DMS153 treated with DMSO at 0.1 percent for 48 hours (cell line): ENCODE measurements around the gene NCDN.

Source experiments
- DNase-seq: peaks from one replicate; lab custom pipeline; 2025; ENCODE audit not compliant: unreplicated experiment; lab: John Stamatoyannopoulos, UW

Gene NCDN

GRCh38 chr1:35589516-35590427, 32.2 kb downstream of the NCDN start:
- no peak for DNase-seq

GRCh38 chr1:35590476-35591040, 33.0 kb downstream of the NCDN start:
- no peak for DNase-seq

- DNase-seq, result no peak
Observed at GRCh38 chr1:35591211-35591610, 33.6 kb downstream of the NCDN start.

GRCh38 chr1:35592991-35593769, 35.6 kb downstream of the NCDN start:
- no peak for DNase-seq

- DNase-seq, result no peak
Observed at GRCh38 chr1:35594005-35594760, 36.6 kb downstream of the NCDN start.

GRCh38 chr1:35595684-35596083, 38.1 kb downstream of the NCDN start:
- DNase-seq, result no peak

GRCh38 chr1:35597870-35598269, 40.3 kb downstream of the NCDN start:
- DNase-seq, result no peak

GRCh38 chr1:35598895-35599294, 41.3 kb downstream of the NCDN start:
- no peak for DNase-seq

GRCh38 chr1:35599411-35599810, 41.8 kb downstream of the NCDN start:
- no peak for DNase-seq

GRCh38 chr1:35600593-35600992, 43.0 kb downstream of the NCDN start:
- no peak for DNase-seq

GRCh38 chr1:35603468-35603867, 45.9 kb downstream of the NCDN start:
- DNase-seq, result no peak

- DNase-seq, result no peak
Observed at GRCh38 chr1:35603941-35604340, 46.3 kb downstream of the NCDN start.

GRCh38 chr1:35605071-35605866, 47.7 kb downstream of the NCDN start:
- DNase-seq, result no peak

GRCh38 chr1:35605867-35606182, 48.2 kb downstream of the NCDN start:
- DNase-seq, result no peak

- DNase-seq, result no peak
Observed at GRCh38 chr1:35611655-35612054, 54.1 kb downstream of the NCDN start.

GRCh38 chr1:35615440-35615839, 57.8 kb downstream of the NCDN start:
- no peak for DNase-seq
